SK-N-SH treated with all-trans-retinoic acid at 6 μM for 48 hours (cell line): ENCODE results near the gene SLTM.

Experiments used
- BACH2 ChIP-seq: fragments of 250-450 bp; sonication (Bioruptor Pico); IDR thresholded peaks from 2 replicates; pipeline ENCODE4 v1.9.0; 2021; ENCODE audit warnings: mild to moderate bottlenecking, borderline replicate concordance
- OSR1 ChIP-seq: fragments of 250-450 bp; sonication (Bioruptor Pico); IDR thresholded peaks from 2 replicates; pipeline ENCODE4 v1.8.0; 2022; ENCODE audit warnings: moderate library complexity, mild to moderate bottlenecking, inconsistent platforms
- PPARA ChIP-seq: fragments of 250-450 bp; sonication (Bioruptor Pico); IDR thresholded peaks from 2 replicates; pipeline ENCODE4 v1.5.0; 2020; ENCODE audit warnings: mild to moderate bottlenecking, borderline replicate concordance
- TOX ChIP-seq: fragments of 250-450 bp; sonication (Bioruptor Pico); IDR thresholded peaks from 2 replicates; pipeline ENCODE4 v1.8.0; 2021; ENCODE audit warnings: mild to moderate bottlenecking, moderate library complexity, borderline replicate concordance
- ZC3H10 ChIP-seq: fragments of 250-450 bp; sonication (Bioruptor Pico); IDR thresholded peaks from 2 replicates; pipeline ENCODE4 v1.5.1; 2021; ENCODE audit warnings: mild to moderate bottlenecking, moderate library complexity
- ZFP3 ChIP-seq: fragments of 250-450 bp; sonication (Bioruptor Pico); IDR thresholded peaks from 2 replicates; pipeline ENCODE4 v1.5.0; 2020; ENCODE audit warnings: mild to moderate bottlenecking, moderate library complexity
- ZFP30 ChIP-seq: fragments of 450-650 bp; formaldehyde crosslinking; IDR thresholded peaks from 2 replicates; pipeline ENCODE4 v1.5.0; 2022; ENCODE audit warnings: mild to moderate bottlenecking, moderate library complexity
- ZNF70 ChIP-seq: fragments of 450-650 bp; formaldehyde crosslinking; IDR thresholded peaks from 2 replicates; pipeline ENCODE4 v1.5.0; 2020; ENCODE audit warnings: mild to moderate bottlenecking, moderate library complexity
- TF ChIP-seq, protein P1 (sequence below): fragments of 250-450 bp; sonication (Bioruptor Pico); IDR thresholded peaks from 2 replicates; pipeline ENCODE4 v1.8.0; 2020; ENCODE audit warnings: mild to moderate bottlenecking, moderate library complexity, borderline replicate concordance

DNA sequence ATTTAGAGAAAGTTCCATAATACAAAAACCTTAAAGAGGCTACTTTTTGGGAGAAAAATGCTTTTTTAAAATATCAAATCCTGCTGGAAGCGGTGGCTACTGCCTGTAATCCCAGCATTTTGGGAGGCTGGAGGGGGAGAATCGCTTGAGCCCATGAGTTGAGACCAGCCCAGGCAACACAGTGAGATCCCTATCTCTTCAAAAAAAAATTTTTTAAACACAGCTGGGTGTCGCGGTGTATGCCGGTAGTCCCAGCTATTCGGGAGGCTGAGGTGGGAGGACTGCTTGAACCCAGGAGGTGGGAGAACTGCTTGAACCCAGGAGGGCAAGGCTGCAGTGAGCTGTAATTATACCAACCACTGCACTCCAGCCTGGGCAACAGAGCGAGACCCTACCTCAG is 14.2 kb downstream of the SLTM start:
- TF ChIP-seq, protein P1, sequence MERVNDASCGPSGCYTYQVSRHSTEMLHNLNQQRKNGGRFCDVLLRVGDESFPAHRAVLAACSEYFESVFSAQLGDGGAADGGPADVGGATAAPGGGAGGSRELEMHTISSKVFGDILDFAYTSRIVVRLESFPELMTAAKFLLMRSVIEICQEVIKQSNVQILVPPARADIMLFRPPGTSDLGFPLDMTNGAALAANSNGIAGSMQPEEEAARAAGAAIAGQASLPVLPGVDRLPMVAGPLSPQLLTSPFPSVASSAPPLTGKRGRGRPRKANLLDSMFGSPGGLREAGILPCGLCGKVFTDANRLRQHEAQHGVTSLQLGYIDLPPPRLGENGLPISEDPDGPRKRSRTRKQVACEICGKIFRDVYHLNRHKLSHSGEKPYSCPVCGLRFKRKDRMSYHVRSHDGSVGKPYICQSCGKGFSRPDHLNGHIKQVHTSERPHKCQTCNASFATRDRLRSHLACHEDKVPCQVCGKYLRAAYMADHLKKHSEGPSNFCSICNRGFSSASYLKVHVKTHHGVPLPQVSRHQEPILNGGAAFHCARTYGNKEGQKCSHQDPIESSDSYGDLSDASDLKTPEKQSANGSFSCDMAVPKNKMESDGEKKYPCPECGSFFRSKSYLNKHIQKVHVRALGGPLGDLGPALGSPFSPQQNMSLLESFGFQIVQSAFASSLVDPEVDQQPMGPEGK (CRISPR knock-in tag): no peak
- TF ChIP-seq PPARA (CRISPR knock-in tag): no peak
- no peak for TF ChIP-seq ZNF70
- no peak for TF ChIP-seq OSR1
- TF ChIP-seq ZFP30 (CRISPR knock-in tag): no peak
- TF ChIP-seq BACH2 (CRISPR knock-in tag): no peak
- no peak for TF ChIP-seq ZFP3 (CRISPR knock-in tag)
- TF ChIP-seq TOX (CRISPR knock-in tag): no peak
- no peak for TF ChIP-seq ZC3H10 (CRISPR knock-in tag)
